Liver (tissue), 9 donors: ENCODE data around the gene MYO18A. TPM values are rescaled to one million over a fixed set of nuclear protein-coding genes. Genes with fewer than 3 reads are reported as not detected.

Experiments used
- DNase-seq: peaks from one replicate; pipeline ENCODE4 v3.0.0-alpha.2; 2017; ENCODE audit warnings: low spot score
- H3K27ac ChIP-seq, 2 donors: one replicate each; pipeline ENCODE4 v1.7.0; 2013; ENCODE audit warnings: inconsistent platforms in 2 of 2, low read length in 2 of 2, control low read depth in 1 of 2, low read depth in 1 of 2, mild to moderate bottlenecking in 1 of 2
- H3K27me3 ChIP-seq, 4 donors: one replicate each; pipeline versions ENCODE4 v1.6.1 to v1.7.0; 2013; ENCODE audit warnings: low read length in 3 of 4, inconsistent platforms in 1 of 4, mild to moderate bottlenecking in 1 of 4, moderate library complexity in 1 of 4; ENCODE audit not compliant: control insufficient read depth in 4 of 4, insufficient read depth in 4 of 4
- H3K36me3 ChIP-seq, 4 donors: one replicate each; pipeline versions ENCODE4 v1.6.1 to v1.7.0; 2013; ENCODE audit warnings: low read length in 3 of 4, mild to moderate bottlenecking in 3 of 4, low read depth in 1 of 4, moderate library complexity in 1 of 4; ENCODE audit not compliant: control insufficient read depth in 4 of 4, insufficient read depth in 3 of 4
- H3K4me1 ChIP-seq, 4 donors: one replicate each; pipeline versions ENCODE4 v1.6.1 to v1.7.0; 2013; ENCODE audit warnings: low read length in 3 of 4, mild to moderate bottlenecking in 3 of 4, moderate library complexity in 1 of 4; ENCODE audit not compliant: control insufficient read depth in 4 of 4, insufficient read depth in 4 of 4
- H3K4me3 ChIP-seq, 3 donors: one replicate each; pipeline versions ENCODE4 v1.6.1 to v1.7.0; 2013; ENCODE audit warnings: low read length in 3 of 3, control low read depth in 1 of 3, low read depth in 1 of 3, mild to moderate bottlenecking in 1 of 3
- H3K9ac ChIP-seq, 2 donors: one replicate each; pipeline ENCODE4 v1.7.0; 2013; ENCODE audit warnings: low read length in 2 of 2, mild to moderate bottlenecking in 2 of 2, moderate library complexity in 2 of 2, control low read depth in 1 of 2, low read depth in 1 of 2
- H3K9me3 ChIP-seq, 4 donors: one replicate each; pipeline versions ENCODE4 v1.6.1 to v1.7.0; 2013; ENCODE audit warnings: low read length in 3 of 4; ENCODE audit not compliant: control insufficient read depth in 4 of 4
- EGR1 ChIP-seq, 2 donors: IDR thresholded peaks; 2 replicates each; pipeline ENCODE4 v1.6.1; 2016 to 2018; ENCODE audit warnings: antibody characterized with exemption in 2 of 2, low read depth in 2 of 2
- FOXA1 ChIP-seq: IDR thresholded peaks from 2 replicates; pipeline ENCODE4 v1.6.1; 2016; ENCODE audit warnings: antibody characterized with exemption
- FOXA2 ChIP-seq: IDR thresholded peaks from 2 replicates; pipeline ENCODE4 v1.6.1; 2016; ENCODE audit warnings: antibody characterized with exemption
- GABPA ChIP-seq, 2 donors: IDR thresholded peaks in 1 of 2; conservative IDR thresholded peaks in 1 of 2; 2 replicates each; pipeline ENCODE4 v1.6.1; 2016; ENCODE audit warnings: antibody characterized with exemption in 2 of 2, mild to moderate bottlenecking in 1 of 2, moderate library complexity in 1 of 2
- HNF4A ChIP-seq, 2 donors: conservative IDR thresholded peaks; 2 replicates each; pipeline ENCODE4 v1.6.1; 2016; ENCODE audit warnings: antibody characterized with exemption in 2 of 2, mild to moderate bottlenecking in 2 of 2
- HNF4G ChIP-seq: IDR thresholded peaks from 2 replicates; pipeline ENCODE4 v1.6.1; 2016; ENCODE audit warnings: antibody characterized with exemption
- JUND ChIP-seq, 2 donors: IDR thresholded peaks; 2 replicates each; pipeline ENCODE4 v1.6.1; 2016; ENCODE audit warnings: antibody characterized with exemption in 2 of 2
- NR2F2 ChIP-seq: IDR thresholded peaks from 2 replicates; pipeline ENCODE4 v1.6.1; 2016; ENCODE audit warnings: antibody characterized with exemption
- RAD21 ChIP-seq, 2 donors: IDR thresholded peaks; 2 replicates each; pipeline ENCODE4 v1.6.1; 2016; ENCODE audit warnings: antibody characterized with exemption in 2 of 2, mild to moderate bottlenecking in 2 of 2
- RXRA ChIP-seq, 2 donors: IDR thresholded peaks; 2 replicates each; pipeline ENCODE4 v1.6.1; 2017 to 2018; ENCODE audit warnings: antibody characterized with exemption in 2 of 2, mild to moderate bottlenecking in 1 of 2
- SP1 ChIP-seq: IDR thresholded peaks from 2 replicates; pipeline ENCODE4 v1.6.1; 2018; ENCODE audit warnings: antibody characterized with exemption, mild to moderate bottlenecking
- TAF1 ChIP-seq: conservative IDR thresholded peaks from 2 replicates; pipeline ENCODE4 v1.6.1; 2016; ENCODE audit warnings: antibody characterized with exemption, mild to moderate bottlenecking
- YY1 ChIP-seq: IDR thresholded peaks from 2 replicates; pipeline ENCODE4 v1.6.1; 2016; ENCODE audit warnings: antibody characterized with exemption, mild to moderate bottlenecking
- WGBS: extraction: QIAGEN DNeasy Blood & Tissue Kit; methylation state at CpG from one replicate; pipeline ENCODE4 v1.1.7; 2013; 5-methylcytosine and 5-hydroxymethylcytosine counted together
- polyA plus RNA-seq, 2 donors: library from polyadenylated mRNA; stranded (reverse) in 1 of 2; unstranded in 1 of 2; fragments of 200-250 nt in 1 of 2; fragments of >200 nt in 1 of 2; fragmentation: Nextera tagmentation in 1 of 2; extraction: Ambion mirVana in 1 of 2; gene quantifications; one replicate each; pipeline versions ENCODE4 v1.2.1 to v1.2.3, GENCODE V29; 2013 to 2015
- total RNA-seq, 2 donors: library from RNA; depleted of rRNA; stranded (reverse); fragments of >200 nt; gene quantifications; one replicate each; pipeline ENCODE4 v1.2.3, GENCODE V29; 2014
- TF ChIP-seq, protein P1 (sequence below): fragments of 150-350 bp; IDR thresholded peaks from 2 replicates; pipeline ENCODE4 v1.5.1; 2017; ENCODE audit warnings: improper control_type of control experiment, low read depth, low read length; ENCODE audit not compliant: missing input control
- TF ChIP-seq, protein P2 (sequence below): IDR thresholded peaks from 2 replicates; pipeline ENCODE4 v1.6.1; 2016; ENCODE audit warnings: antibody characterized with exemption
- TF ChIP-seq, protein P3 (sequence below): IDR thresholded peaks from 2 replicates; pipeline ENCODE4 v1.6.1; 2016; ENCODE audit warnings: antibody characterized with exemption, mild to moderate bottlenecking
- TF ChIP-seq, protein P4 (sequence below): IDR thresholded peaks from 2 replicates; pipeline ENCODE4 v1.6.1; 2016; ENCODE audit warnings: antibody characterized with exemption
- TF ChIP-seq, protein P5 (sequence below): IDR thresholded peaks from 2 replicates; pipeline ENCODE4 v1.6.1; 2016; ENCODE audit warnings: antibody characterized with exemption
- donor health status: healthy.
- donor health status: healthy.
- donor health status: healthy.
- donor health status: healthy.
- donor health status: healthy.

MYO18A gene
- total and polyA plus RNA-seq, 4 donors = 26.3 to 81.6 (median 37.3) TPM

DNA sequence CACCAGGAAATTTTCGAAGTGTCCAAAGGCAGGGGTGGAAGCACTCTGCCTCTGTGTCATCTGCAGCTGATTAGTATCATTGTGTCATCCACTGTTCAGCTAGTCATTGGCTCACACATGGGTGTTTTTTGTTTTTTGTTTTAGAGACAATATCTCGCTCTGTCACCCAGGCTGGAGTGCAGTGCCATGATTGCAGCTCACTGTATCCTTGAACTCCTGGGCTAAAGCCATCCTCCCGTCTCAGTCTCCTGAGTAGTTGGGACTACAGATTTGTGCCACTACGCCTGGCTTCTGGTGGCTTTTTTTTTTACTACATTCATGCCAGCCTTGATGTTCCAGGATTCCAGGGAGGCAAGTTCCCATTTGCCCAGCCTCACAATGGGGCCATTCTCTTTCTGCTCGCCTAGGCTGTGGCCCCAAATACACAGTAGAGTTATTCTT, 32.5 kb upstream of the MYO18A start:
- no peak overlapping the region for H3K9ac ChIP-seq

More for the DNA sequence above, 32.5 kb upstream of the MYO18A start:
- Histone ChIP-seq H3K4me1 (no peaks in the 10 kb centered on the region), H3K36me3 (no peaks in the 10 kb centered on the region), H3K9me3 (no peaks in the 10 kb centered on the region), H3K27ac (no peak overlapping the region), H3K27me3 (no peaks in the 10 kb centered on the region), H3K4me3 (no peak overlapping the region)
- no peak for DNase-seq
- 84% methylated on average over 5 of the region's 5 CpGs for WGBS
- TF ChIP-seq, protein P1, sequence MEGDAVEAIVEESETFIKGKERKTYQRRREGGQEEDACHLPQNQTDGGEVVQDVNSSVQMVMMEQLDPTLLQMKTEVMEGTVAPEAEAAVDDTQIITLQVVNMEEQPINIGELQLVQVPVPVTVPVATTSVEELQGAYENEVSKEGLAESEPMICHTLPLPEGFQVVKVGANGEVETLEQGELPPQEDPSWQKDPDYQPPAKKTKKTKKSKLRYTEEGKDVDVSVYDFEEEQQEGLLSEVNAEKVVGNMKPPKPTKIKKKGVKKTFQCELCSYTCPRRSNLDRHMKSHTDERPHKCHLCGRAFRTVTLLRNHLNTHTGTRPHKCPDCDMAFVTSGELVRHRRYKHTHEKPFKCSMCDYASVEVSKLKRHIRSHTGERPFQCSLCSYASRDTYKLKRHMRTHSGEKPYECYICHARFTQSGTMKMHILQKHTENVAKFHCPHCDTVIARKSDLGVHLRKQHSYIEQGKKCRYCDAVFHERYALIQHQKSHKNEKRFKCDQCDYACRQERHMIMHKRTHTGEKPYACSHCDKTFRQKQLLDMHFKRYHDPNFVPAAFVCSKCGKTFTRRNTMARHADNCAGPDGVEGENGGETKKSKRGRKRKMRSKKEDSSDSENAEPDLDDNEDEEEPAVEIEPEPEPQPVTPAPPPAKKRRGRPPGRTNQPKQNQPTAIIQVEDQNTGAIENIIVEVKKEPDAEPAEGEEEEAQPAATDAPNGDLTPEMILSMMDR = no peak
- no peak for TF ChIP-seq FOXA2
- TF ChIP-seq HNF4A (conservative IDR thresholded peaks at IDR 0.05) = no peak
- no peak for TF ChIP-seq RXRA (IDR thresholded peaks at IDR 0.05)
- no peak for TF ChIP-seq EGR1 (IDR thresholded peaks at IDR 0.05; ENCODE audit: low read depth in 2 of 2)
- no peak for TF ChIP-seq NR2F2
- TF ChIP-seq, protein P2, sequence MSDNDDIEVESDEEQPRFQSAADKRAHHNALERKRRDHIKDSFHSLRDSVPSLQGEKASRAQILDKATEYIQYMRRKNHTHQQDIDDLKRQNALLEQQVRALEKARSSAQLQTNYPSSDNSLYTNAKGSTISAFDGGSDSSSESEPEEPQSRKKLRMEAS = no peak
- TF ChIP-seq YY1 = no peak
- TF ChIP-seq, protein P3, sequence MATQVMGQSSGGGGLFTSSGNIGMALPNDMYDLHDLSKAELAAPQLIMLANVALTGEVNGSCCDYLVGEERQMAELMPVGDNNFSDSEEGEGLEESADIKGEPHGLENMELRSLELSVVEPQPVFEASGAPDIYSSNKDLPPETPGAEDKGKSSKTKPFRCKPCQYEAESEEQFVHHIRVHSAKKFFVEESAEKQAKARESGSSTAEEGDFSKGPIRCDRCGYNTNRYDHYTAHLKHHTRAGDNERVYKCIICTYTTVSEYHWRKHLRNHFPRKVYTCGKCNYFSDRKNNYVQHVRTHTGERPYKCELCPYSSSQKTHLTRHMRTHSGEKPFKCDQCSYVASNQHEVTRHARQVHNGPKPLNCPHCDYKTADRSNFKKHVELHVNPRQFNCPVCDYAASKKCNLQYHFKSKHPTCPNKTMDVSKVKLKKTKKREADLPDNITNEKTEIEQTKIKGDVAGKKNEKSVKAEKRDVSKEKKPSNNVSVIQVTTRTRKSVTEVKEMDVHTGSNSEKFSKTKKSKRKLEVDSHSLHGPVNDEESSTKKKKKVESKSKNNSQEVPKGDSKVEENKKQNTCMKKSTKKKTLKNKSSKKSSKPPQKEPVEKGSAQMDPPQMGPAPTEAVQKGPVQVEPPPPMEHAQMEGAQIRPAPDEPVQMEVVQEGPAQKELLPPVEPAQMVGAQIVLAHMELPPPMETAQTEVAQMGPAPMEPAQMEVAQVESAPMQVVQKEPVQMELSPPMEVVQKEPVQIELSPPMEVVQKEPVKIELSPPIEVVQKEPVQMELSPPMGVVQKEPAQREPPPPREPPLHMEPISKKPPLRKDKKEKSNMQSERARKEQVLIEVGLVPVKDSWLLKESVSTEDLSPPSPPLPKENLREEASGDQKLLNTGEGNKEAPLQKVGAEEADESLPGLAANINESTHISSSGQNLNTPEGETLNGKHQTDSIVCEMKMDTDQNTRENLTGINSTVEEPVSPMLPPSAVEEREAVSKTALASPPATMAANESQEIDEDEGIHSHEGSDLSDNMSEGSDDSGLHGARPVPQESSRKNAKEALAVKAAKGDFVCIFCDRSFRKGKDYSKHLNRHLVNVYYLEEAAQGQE = no peak
- TF ChIP-seq HNF4G = no peak
- no peak for TF ChIP-seq GABPA (IDR thresholded peaks at IDR 0.05 in 1 of 2, conservative IDR thresholded peaks at IDR 0.05 in 1 of 2)
- TF ChIP-seq JUND (IDR thresholded peaks at IDR 0.05) = no peak
- no peak for TF ChIP-seq SP1
- TF ChIP-seq, protein P4, sequence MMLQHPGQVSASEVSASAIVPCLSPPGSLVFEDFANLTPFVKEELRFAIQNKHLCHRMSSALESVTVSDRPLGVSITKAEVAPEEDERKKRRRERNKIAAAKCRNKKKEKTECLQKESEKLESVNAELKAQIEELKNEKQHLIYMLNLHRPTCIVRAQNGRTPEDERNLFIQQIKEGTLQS = no peak
- no peak for TF ChIP-seq RAD21 (IDR thresholded peaks at IDR 0.05)
- TF ChIP-seq FOXA1 = no peak
- TF ChIP-seq, protein P5, sequence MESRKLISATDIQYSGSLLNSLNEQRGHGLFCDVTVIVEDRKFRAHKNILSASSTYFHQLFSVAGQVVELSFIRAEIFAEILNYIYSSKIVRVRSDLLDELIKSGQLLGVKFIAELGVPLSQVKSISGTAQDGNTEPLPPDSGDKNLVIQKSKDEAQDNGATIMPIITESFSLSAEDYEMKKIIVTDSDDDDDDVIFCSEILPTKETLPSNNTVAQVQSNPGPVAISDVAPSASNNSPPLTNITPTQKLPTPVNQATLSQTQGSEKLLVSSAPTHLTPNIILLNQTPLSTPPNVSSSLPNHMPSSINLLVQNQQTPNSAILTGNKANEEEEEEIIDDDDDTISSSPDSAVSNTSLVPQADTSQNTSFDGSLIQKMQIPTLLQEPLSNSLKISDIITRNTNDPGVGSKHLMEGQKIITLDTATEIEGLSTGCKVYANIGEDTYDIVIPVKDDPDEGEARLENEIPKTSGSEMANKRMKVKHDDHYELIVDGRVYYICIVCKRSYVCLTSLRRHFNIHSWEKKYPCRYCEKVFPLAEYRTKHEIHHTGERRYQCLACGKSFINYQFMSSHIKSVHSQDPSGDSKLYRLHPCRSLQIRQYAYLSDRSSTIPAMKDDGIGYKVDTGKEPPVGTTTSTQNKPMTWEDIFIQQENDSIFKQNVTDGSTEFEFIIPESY = no peak
- no peak for TF ChIP-seq TAF1
